MM.1S (cell line): ENCODE data around the gene KRT32.

Source experiments
- DNase-seq: peaks from one replicate; pipeline ENCODE4 v3.0.0-alpha.2; 2015
- H2AFZ ChIP-seq: fragments of 300-600 bp; sonication (generic); 2 replicates; pipeline ENCODE4 v1.6.0; 2016; ENCODE audit warnings: antibody characterized with exemption, low read length
- H3F3A ChIP-seq: fragments of 300-600 bp; sonication (generic); 2 replicates; pipeline ENCODE4 v1.6.1; 2016; ENCODE audit warnings: mild to moderate bottlenecking, antibody characterized with exemption, low read length, moderate library complexity, mixed read lengths; ENCODE audit not compliant: insufficient read depth
- H3K27ac ChIP-seq: fragments of 300-600 bp; sonication (generic); 2 replicates; pipeline ENCODE4 v1.5.1; 2016; ENCODE audit warnings: mild to moderate bottlenecking, low read length
- H3K27me3 ChIP-seq: fragments of 300-600 bp; sonication (generic); replicated peaks from 2 replicates; pipeline ENCODE4 v1.6.0; 2016; ENCODE audit warnings: low read length; ENCODE audit not compliant: insufficient read depth
- H3K36me3 ChIP-seq: fragments of 300-600 bp; sonication (generic); replicated peaks from 2 replicates; pipeline ENCODE4 v1.6.1; 2016; ENCODE audit warnings: mild to moderate bottlenecking, low read length, mixed read lengths; ENCODE audit not compliant: insufficient read depth
- H3K4me1 ChIP-seq: fragments of 300-600 bp; sonication (generic); 2 replicates; pipeline ENCODE4 v1.6.1; 2016; ENCODE audit warnings: low read length, mixed read lengths
- H3K4me2 ChIP-seq: fragments of 300-600 bp; sonication (generic); 2 replicates; pipeline ENCODE4 v1.6.0; 2016; ENCODE audit warnings: low read depth, low read length
- H3K4me3 ChIP-seq: fragments of 300-600 bp; sonication (generic); 2 replicates; pipeline ENCODE4 v1.5.1; 2016; ENCODE audit warnings: low read length, mixed read lengths
- H3K79me2 ChIP-seq: fragments of 300-600 bp; sonication (generic); 2 replicates; pipeline ENCODE4 v1.6.1; 2016; ENCODE audit warnings: mixed run types, low read length, mixed read lengths
- H3K9ac ChIP-seq: fragments of 300-600 bp; sonication (generic); 2 replicates; pipeline ENCODE4 v1.6.1; 2016; ENCODE audit warnings: low read length, mixed read lengths
- H3K9me2 ChIP-seq: fragments of 300-600 bp; sonication (generic); replicated peaks from 2 replicates; pipeline ENCODE4 v1.6.1; 2016; ENCODE audit warnings: mild to moderate bottlenecking, low read length, mixed read lengths; ENCODE audit not compliant: insufficient read depth
- H3K9me3 ChIP-seq: fragments of 300-600 bp; sonication (generic); replicated peaks from 2 replicates; pipeline ENCODE4 v1.6.1; 2016; ENCODE audit warnings: mild to moderate bottlenecking, low read length, mixed read lengths; ENCODE audit not compliant: insufficient read depth
- H4K20me1 ChIP-seq: fragments of 300-600 bp; sonication (generic); 2 replicates; pipeline ENCODE4 v1.6.1; 2016; ENCODE audit warnings: mild to moderate bottlenecking, low read length, moderate library complexity, mixed read lengths; ENCODE audit not compliant: insufficient read depth
- CTCF ChIP-seq: fragments of 300-600 bp; sonication (generic); IDR thresholded peaks from 2 replicates; pipeline ENCODE4 v1.5.1; 2016; ENCODE audit warnings: antibody characterized with exemption, low read length, mixed read lengths
- EZH2 ChIP-seq: fragments of 300-600 bp; sonication (generic); optimal IDR thresholded peaks from 2 replicates; pipeline ENCODE3; 2017; ENCODE audit warnings: low read depth, mild to moderate bottlenecking, antibody characterized with exemption, low read length, mixed read lengths
- EZH2phosphoT487 ChIP-seq: fragments of 300-600 bp; sonication (generic); IDR thresholded peaks from 2 replicates; pipeline ENCODE4 v1.6.1; 2018; ENCODE audit warnings: antibody characterized with exemption, low read length

The KRT32 gene

GRCh38 chr17:41480136-41480535 is 12.9 kb upstream of the KRT32 start:
- no peaks in the 10 kb centered on the region for H3F3A ChIP-seq
- no peak overlapping the region for H3K27ac ChIP-seq
- H3K79me2 ChIP-seq: no peaks in the 10 kb centered on the region
- no peaks in the 10 kb centered on the region for H3K36me3 ChIP-seq
- H2AFZ ChIP-seq: no peak overlapping the region
- no peaks in the 10 kb centered on the region for H4K20me1 ChIP-seq
- TF ChIP-seq CTCF (no peak), EZH2 (no peak), EZH2phosphoT487 (no peak)
- no peak overlapping the region for H3K9ac ChIP-seq
- no peak overlapping the region for H3K4me2 ChIP-seq
- H3K27me3 ChIP-seq: no peaks in the 10 kb centered on the region; the same call in 1 of the 2 replicates
- no peak for DNase-seq
- no peak overlapping the region for H3K4me3 ChIP-seq
- H3K4me1 ChIP-seq: no peaks in the 10 kb centered on the region
- H3K9me2 ChIP-seq: no peaks in the 10 kb centered on the region
- no peaks in the 10 kb centered on the region for H3K9me3 ChIP-seq

GRCh38 chr17:41478237-41478636 is 11.1 kb upstream of the KRT32 start:
- Histone ChIP-seq H3K27me3 (no peaks in the 10 kb centered on the region; the same call in 1 of the 2 replicates), H3K9ac (no peak overlapping the region), H3K4me1 (no peaks in the 10 kb centered on the region), H3K4me3 (no peak overlapping the region), H3K79me2 (no peaks in the 10 kb centered on the region), H3K4me2 (no peak overlapping the region), H3K9me3 (no peaks in the 10 kb centered on the region), H2AFZ (no peak overlapping the region), H3K27ac (no peak overlapping the region), H3F3A (no peaks in the 10 kb centered on the region), H4K20me1 (no peaks in the 10 kb centered on the region), H3K36me3 (no peaks in the 10 kb centered on the region), H3K9me2 (no peaks in the 10 kb centered on the region)
- no peak for DNase-seq
- TF ChIP-seq CTCF (no peak), EZH2 (no peak), EZH2phosphoT487 (no peak)

DNA sequence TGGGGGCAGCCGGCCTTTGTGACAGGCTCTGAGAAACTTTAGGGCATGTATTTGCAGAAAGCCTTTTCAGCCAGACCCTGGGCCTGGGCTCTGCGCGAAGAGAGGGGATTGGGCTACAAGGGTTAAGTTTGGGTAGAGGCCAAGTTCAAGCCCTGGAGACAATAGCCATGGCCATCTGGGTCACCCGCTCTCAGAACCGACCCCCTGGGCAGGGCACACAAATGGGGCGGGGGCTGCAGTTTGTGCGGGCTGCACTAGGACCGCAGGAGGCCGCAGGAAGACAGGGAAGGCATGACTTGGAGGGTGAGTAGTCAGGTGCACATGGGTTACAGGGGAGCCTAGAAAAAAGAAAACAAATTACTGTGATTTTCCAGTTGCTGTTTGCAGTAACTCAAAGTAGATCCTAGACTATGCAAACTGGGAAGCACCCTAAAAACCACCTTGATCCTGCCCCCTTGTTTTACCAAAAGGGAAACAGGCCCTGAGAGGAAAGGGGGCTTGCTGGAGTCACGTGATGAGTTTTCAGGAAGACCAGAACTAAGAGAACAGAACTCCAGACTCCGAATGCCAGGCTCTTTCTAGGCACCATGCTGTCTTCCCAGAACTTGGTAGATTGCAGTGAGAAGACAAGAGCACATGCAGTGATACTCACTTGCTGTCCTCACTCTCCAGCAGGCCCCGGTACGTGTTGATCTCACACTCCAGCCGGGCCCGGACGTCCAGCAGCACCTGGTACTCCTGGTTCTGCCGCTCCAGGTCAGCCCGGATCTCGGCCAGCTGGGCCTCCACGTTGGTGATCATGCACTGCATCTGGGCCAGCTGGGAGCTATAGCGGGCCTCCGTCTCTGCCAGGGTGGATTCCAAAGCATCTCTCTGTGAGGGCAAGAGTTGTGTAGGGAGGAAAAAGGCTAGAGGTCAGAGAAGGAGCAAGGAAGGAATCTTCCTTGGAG is 10.0 kb upstream of the KRT32 start:
- no peak overlapping the region for H3K4me2 ChIP-seq
- no peaks in the 10 kb centered on the region for H3K4me1 ChIP-seq
- no peaks in the 10 kb centered on the region for H3K27me3 ChIP-seq
- TF ChIP-seq CTCF (no peak), EZH2 (no peak), EZH2phosphoT487 (no peak)
- H4K20me1 ChIP-seq: no peaks in the 10 kb centered on the region
- no peaks in the 10 kb centered on the region for H3K36me3 ChIP-seq
- no peaks in the 10 kb centered on the region for H3K9me2 ChIP-seq
- H3K9ac ChIP-seq: no peak overlapping the region
- no peaks in the 10 kb centered on the region for H3K79me2 ChIP-seq
- no peak overlapping the region for H2AFZ ChIP-seq
- no peak for DNase-seq
- no peaks in the 10 kb centered on the region for H3F3A ChIP-seq
- H3K4me3 ChIP-seq: no peak overlapping the region
- H3K27ac ChIP-seq: no peak overlapping the region
- no peaks in the 10 kb centered on the region for H3K9me3 ChIP-seq
